Colonic mucosa (tissue), 4 donors: ENCODE measurements around the gene TBX18. TPM values are rescaled to one million over a fixed set of nuclear protein-coding genes. Genes with fewer than 3 reads are reported as not detected.

ENCODE experiments used
- DNase-seq: peaks from one replicate; pipeline ENCODE4 v3.0.0-alpha.2; 2020
- H3K27ac ChIP-seq: fragments of 200-600 bp; one replicate; pipeline ENCODE4 v1.8.0; 2021
- H3K27me3 ChIP-seq: fragments of 200-600 bp; one replicate; pipeline ENCODE4 v1.8.0; 2021
- H3K36me3 ChIP-seq: fragments of 200-600 bp; one replicate; pipeline ENCODE4 v1.8.0; 2021
- H3K4me1 ChIP-seq: fragments of 200-600 bp; one replicate; pipeline ENCODE4 v1.8.0; 2021; ENCODE audit warnings: mild to moderate bottlenecking
- H3K4me3 ChIP-seq: fragments of 200-600 bp; one replicate; pipeline ENCODE4 v1.8.0; 2021
- H3K9ac ChIP-seq, 2 donors: one replicate each; pipeline ENCODE4 v1.7.0; 2013; ENCODE audit warnings: control low read depth in 2 of 2, low read depth in 2 of 2, low read length in 2 of 2
- H3K9me3 ChIP-seq: fragments of 200-600 bp; one replicate; pipeline ENCODE4 v1.8.0; 2021
- intact Hi-C: fragments of 100-400 bp; cut with DNase I; formaldehyde crosslinking; loops from one replicate; pipeline ENCODE4 v1.14.1; 2022
- total RNA-seq, 2 donors: library from RNA; stranded (reverse); fragmentation: NEBNext Ultra II Directional in 1 of 2; extraction: Animal tissue kit (Norgen Biotek cat#: 25700) in 1 of 2; gene quantifications; one replicate each; pipeline ENCODE4 v1.2.1, GENCODE V29; 2021
- TF ChIP-seq, protein P1 (sequence below): fragments of 200-600 bp; IDR thresholded peaks from one replicate; pipeline ENCODE4 v1.8.0; 2022; ENCODE audit warnings: antibody characterized with exemption, mild to moderate bottlenecking
- donor health status: healthy.
- donor health status: DM: no; HTN: no; CAD: no.
- donor health status: DM: no; HTN: no; CAD: no.

TBX18 gene
- total RNA-seq, 2 donors from 2014 or later, result 0.25 to 0.35 TPM

DNA sequence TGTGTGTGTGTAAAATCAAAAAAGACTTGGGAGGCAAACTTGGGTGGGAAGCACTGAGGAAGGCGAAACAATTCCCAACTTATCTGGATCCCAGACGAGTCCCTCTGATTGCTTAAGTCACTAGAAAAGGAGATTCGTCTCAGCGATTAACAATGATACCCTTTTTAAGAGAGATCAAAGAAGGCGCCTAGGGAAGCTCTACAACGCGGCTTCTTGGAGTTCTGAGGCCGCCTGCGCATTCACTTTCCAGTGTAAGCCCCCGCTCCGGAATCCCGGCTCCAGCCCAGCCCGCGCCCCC is 8.7 kb upstream of the TBX18 start:
- intact Hi-C loops, result no loop called here
- H3K4me3 ChIP-seq, result no peak overlapping the region
- H3K9me3 ChIP-seq, result no peaks in the 10 kb centered on the region
- peaks cover 58% of the 10 kb centered on the region for H3K27me3 ChIP-seq
- no peaks in the 10 kb centered on the region for H3K4me1 ChIP-seq
- H3K27ac ChIP-seq, result no peak overlapping the region
- TF ChIP-seq, protein P1, sequence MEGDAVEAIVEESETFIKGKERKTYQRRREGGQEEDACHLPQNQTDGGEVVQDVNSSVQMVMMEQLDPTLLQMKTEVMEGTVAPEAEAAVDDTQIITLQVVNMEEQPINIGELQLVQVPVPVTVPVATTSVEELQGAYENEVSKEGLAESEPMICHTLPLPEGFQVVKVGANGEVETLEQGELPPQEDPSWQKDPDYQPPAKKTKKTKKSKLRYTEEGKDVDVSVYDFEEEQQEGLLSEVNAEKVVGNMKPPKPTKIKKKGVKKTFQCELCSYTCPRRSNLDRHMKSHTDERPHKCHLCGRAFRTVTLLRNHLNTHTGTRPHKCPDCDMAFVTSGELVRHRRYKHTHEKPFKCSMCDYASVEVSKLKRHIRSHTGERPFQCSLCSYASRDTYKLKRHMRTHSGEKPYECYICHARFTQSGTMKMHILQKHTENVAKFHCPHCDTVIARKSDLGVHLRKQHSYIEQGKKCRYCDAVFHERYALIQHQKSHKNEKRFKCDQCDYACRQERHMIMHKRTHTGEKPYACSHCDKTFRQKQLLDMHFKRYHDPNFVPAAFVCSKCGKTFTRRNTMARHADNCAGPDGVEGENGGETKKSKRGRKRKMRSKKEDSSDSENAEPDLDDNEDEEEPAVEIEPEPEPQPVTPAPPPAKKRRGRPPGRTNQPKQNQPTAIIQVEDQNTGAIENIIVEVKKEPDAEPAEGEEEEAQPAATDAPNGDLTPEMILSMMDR, result no peak
- DNase-seq, result no peak
- H3K9ac ChIP-seq, result no peak overlapping the region
- no peaks in the 10 kb centered on the region for H3K36me3 ChIP-seq

DNA sequence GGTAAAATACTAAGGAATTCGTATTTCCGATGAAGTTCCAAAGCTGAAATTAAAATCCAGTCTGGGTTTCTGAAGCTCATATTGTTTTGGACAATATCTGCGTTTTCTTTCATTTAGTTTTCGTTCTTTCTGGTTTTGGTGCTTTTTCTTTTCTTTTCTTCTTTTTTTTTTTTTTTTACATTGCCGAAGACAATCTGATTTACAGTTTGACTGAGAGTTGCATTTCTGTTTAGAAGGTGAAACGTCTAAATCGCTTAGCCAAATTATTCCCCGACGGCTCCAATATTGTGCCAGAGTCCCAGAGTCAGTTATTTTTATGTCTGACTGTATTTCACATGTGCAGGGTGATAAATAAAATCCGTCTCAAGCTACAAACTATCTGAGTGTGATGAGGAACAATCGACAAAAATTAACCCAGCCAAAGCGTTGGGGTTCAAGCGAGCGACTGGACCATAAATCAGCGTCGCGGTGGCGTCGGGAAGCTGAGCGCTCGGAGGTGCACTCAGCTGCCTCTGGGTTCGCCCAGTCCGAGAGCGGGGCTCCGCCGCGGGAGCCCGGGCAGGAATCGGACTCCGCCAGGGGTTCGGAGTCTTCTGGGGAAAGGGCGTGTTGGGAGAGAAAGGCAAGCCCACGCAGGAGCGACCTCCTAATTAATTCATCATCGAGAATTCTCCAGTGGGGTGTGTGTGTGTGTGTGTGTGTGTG is 8.2 kb upstream of the TBX18 start:
- H3K4me3 ChIP-seq, result no peak overlapping the region
- no peaks in the 10 kb centered on the region for H3K9me3 ChIP-seq
- H3K27me3 ChIP-seq, result peaks cover 61% of the 10 kb centered on the region
- intact Hi-C loops, result no loop called here
- DNase-seq, result no peak
- no peak overlapping the region for H3K9ac ChIP-seq
- H3K4me1 ChIP-seq, result no peaks in the 10 kb centered on the region
- TF ChIP-seq, protein P1, result no peak
- no peak overlapping the region for H3K27ac ChIP-seq
- no peaks in the 10 kb centered on the region for H3K36me3 ChIP-seq

DNA sequence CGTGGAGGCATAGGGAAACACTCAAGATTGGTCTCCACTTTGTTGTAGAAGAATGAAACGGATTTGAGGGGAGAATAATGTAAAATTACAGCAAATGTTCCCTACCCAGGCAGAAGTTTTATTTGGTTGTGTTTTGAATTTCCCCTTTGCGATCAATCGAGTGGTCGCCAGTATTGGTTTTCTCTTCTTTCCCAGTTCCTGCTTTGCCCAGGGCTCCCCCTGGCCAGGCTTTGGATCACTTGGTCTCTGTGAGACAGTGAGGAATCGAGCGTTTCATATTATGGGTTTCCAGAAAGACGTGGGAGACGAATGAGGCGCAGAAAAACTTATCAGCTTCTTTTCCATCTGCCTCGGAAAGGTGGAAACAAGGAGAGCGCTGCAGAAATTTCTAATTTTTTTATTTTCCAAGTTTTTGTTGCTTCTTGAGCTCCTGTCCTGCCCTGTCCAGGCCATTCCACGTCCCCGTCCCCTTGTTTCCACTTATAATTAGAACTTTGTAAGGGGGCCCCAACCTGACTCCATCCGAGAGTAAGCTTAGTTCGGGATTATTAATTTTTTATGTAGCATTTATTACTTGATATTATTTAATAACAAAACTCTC is 7.5 kb upstream of the TBX18 start:
- Histone ChIP-seq H3K27ac (no peak overlapping the region), H3K4me3 (no peak overlapping the region), H3K36me3 (no peaks in the 10 kb centered on the region), H3K4me1 (no peaks in the 10 kb centered on the region), H3K9ac (no peak overlapping the region), H3K9me3 (no peaks in the 10 kb centered on the region), H3K27me3 (peaks cover 67% of the 10 kb centered on the region)
- intact Hi-C loops, result no loop called here
- TF ChIP-seq, protein P1, result no peak
- DNase-seq, result no peak

DNA sequence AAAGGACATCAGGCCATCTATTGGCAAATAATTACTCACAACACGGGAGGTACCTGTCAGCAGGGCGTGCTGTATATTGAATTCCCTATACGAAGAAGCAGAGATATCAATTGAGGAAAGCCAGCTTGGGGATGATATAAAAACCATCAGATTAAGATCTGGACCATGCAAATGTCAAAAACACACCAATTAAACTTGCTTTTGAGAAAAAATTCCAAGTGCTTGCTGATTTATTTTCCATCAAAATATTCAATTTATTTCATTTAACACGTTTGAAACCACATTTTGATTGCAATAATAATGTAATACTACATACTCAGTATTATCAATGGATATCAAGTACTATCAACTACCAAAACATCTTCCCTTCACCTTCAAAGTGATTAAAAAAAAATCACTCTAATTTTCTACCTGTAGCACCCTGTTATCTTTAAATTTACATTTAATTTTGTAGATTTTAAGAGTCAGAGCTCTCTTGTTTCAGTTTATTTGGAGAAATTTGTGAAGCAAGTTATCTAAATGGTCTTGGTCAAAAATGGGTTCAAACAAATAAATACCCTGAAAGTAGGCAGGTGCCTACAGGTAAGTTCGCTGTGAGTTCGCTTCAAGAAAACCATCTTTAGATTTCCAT is 6.8 kb upstream of the TBX18 start:
- H3K9ac ChIP-seq, result no peak overlapping the region
- no peak for DNase-seq
- H3K27me3 ChIP-seq, result peaks cover 73% of the 10 kb centered on the region
- TF ChIP-seq, protein P1, result no peak
- no peaks in the 10 kb centered on the region for H3K36me3 ChIP-seq
- no peak overlapping the region for H3K4me3 ChIP-seq
- H3K4me1 ChIP-seq, result no peaks in the 10 kb centered on the region
- H3K27ac ChIP-seq, result no peak overlapping the region
- H3K9me3 ChIP-seq, result no peaks in the 10 kb centered on the region
- intact Hi-C loops, result no loop called here

DNA sequence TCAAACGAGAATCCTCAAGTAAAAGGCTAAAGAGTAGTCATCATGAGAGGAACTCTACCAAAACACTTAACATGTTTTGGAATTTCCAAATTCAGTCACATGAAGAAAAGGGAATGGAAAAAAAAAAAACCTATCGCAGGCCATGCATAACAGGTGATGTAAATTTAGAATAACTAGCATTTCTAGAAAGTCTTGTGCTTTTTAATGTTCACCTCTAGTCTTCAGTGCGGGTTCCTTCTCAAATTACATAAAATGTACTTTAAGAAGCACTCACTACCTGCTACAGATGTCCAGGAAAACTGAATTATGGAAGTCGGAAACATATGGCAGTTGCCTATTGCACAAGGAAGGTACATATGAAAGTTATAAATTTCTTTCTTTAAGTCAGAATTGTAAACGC is 6.1 kb upstream of the TBX18 start:
- TF ChIP-seq, protein P1, result no peak
- H3K9ac ChIP-seq, result no peak overlapping the region
- peaks cover 77% of the 10 kb centered on the region for H3K27me3 ChIP-seq
- H3K4me3 ChIP-seq, result no peak overlapping the region
- H3K36me3 ChIP-seq, result no peaks in the 10 kb centered on the region
- no peaks in the 10 kb centered on the region for H3K4me1 ChIP-seq
- no peak overlapping the region for H3K27ac ChIP-seq
- intact Hi-C loops, result no loop called here
- H3K9me3 ChIP-seq, result no peaks in the 10 kb centered on the region
- no peak for DNase-seq
